ENCODE measurements around the gene ZDHHC8. TPM values are rescaled to one million over a fixed set of nuclear protein-coding genes. Genes with fewer than 3 reads are reported as not detected.

Gene ZDHHC8
- total RNA-seq, 6 experiments from 2014 or later, result 11.4 to 39.0 (median 28.7) TPM

- H3K4me1 ChIP-seq, result peaks cover 0 to 24% (median 11%) of the 10 kb centered on the region in 4 donors
- no peaks in the 10 kb centered on the region for H3K27me3 ChIP-seq
- intact Hi-C loops (cut with DNase I), result loop anchor here (10.0 kb wide), 1 partner anchor 142 kb away; no protein-coding TSS in a partner anchor
- H3K36me3 ChIP-seq, result peaks cover 0 to 56% (median 16%) of the 10 kb centered on the region in 4 donors
- ATAC-seq, result peak; percentile 0 to 2 (median 1)
- WGBS (ENCODE audit: insufficient coverage, low coverage, low lambda C conversion rate, missing lambda C conversion rate), result 3% methylated on average over 19 of the region's 27 CpGs
- H3K27ac ChIP-seq, result peak overlapping the region; percentile 71 to 85 (median 81)
- TF ChIP-seq POLR2A (IDR thresholded peaks at IDR 0.05), result no peak
- no peak for TF ChIP-seq CTCF (IDR thresholded peaks at IDR 0.05)
- peak overlapping the region; percentile 73 to 92 (median 81) for H3K4me3 ChIP-seq
- H3K9me3 ChIP-seq, result no peaks in the 10 kb centered on the region
- DNase-seq, result peak in 1 of 3 donors; percentile 56
Measured at GRCh38 chr22:20116376-20116950, 15.1 kb upstream of the ZDHHC8 start.

GRCh38 chr22:20116951-20117632, 14.5 kb upstream of the ZDHHC8 start, which contains the start of gene TRMT2A:
Gene TRMT2A (minus strand): TSS chr22:20117226. CDS start chr22:20116906, 320 bp downstream.
- H3K9me3 ChIP-seq, result no peaks in the 10 kb centered on the region
- peak; percentile 97 to 98 (median 97) for DNase-seq
- no peaks in the 10 kb centered on the region for H3K27me3 ChIP-seq
- H3K27ac ChIP-seq, result peak within 1 kb of the TSS; percentile 71 to 85 (median 81)
- ATAC-seq, result peak; percentile 86 to 91 (median 87)
- 0% methylated on average over 2 of the region's 88 CpGs for WGBS (ENCODE audit: insufficient coverage, low coverage, low lambda C conversion rate, missing lambda C conversion rate)
- H3K4me1 ChIP-seq, result peaks cover 0 to 24% (median 11%) of the 10 kb centered on the region in 4 donors
- H3K4me3 ChIP-seq, result peak within 1 kb of the TSS; percentile 73 to 92 (median 81)
- intact Hi-C loops (cut with DNase I), result loop anchor here (10.0 kb wide), 1 partner anchor 142 kb away; no protein-coding TSS in a partner anchor
- TF ChIP-seq CTCF (IDR thresholded peaks at IDR 0.05) (peak in 1 of 4 donors; percentile 18), POLR2A (IDR thresholded peaks at IDR 0.05) (peak; percentile 77)
- peaks cover 0 to 58% (median 15%) of the 10 kb centered on the region in 4 donors for H3K36me3 ChIP-seq

- Histone ChIP-seq H3K4me1 (peaks cover 0 to 24% (median 11%) of the 10 kb centered on the region in 4 donors), H3K9me3 (no peaks in the 10 kb centered on the region), H3K36me3 (peaks cover 0 to 54% (median 12%) of the 10 kb centered on the region in 4 donors), H3K27ac (peak overlapping the region in 1 of 3 donors; percentile 60), H3K4me3 (peak overlapping the region; percentile 73 to 92 (median 81)), H3K27me3 (no peaks in the 10 kb centered on the region)
- ATAC-seq (peak in 1 of 4 donors; percentile 1), DNase-seq (peak in 2 of 3 donors; percentile 53 to 66)
- WGBS (ENCODE audit: insufficient coverage, low coverage, low lambda C conversion rate, missing lambda C conversion rate), result 0% methylated on average over 24 of the region's 66 CpGs
- TF ChIP-seq CTCF (IDR thresholded peaks at IDR 0.05) (no peak), POLR2A (IDR thresholded peaks at IDR 0.05) (no peak)
- intact Hi-C loops (cut with DNase I), result loop anchor here (10.0 kb wide), 1 partner anchor 143 kb away; no protein-coding TSS in a partner anchor
Measured at GRCh38 chr22:20117633-20118299, 13.8 kb upstream of the ZDHHC8 start.

GRCh38 chr22:20118300-20119020, 13.1 kb upstream of the ZDHHC8 start:
- TF ChIP-seq POLR2A (IDR thresholded peaks at IDR 0.05), result no peak
- no peak for TF ChIP-seq CTCF (IDR thresholded peaks at IDR 0.05)
- Histone ChIP-seq H3K36me3 (peaks cover 0 to 50% (median 10%) of the 10 kb centered on the region in 4 donors), H3K27me3 (no peaks in the 10 kb centered on the region), H3K4me1 (peaks cover 0 to 24% (median 11%) of the 10 kb centered on the region in 4 donors), H3K9me3 (no peaks in the 10 kb centered on the region), H3K27ac (peak overlapping the region in 1 of 3 donors; percentile 60), H3K4me3 (peak overlapping the region; percentile 73 to 92 (median 81))
- 8% methylated on average over 7 of the region's 8 CpGs for WGBS (ENCODE audit: insufficient coverage, low coverage, low lambda C conversion rate, missing lambda C conversion rate)
- intact Hi-C loops (cut with DNase I), result loop anchor here (10.0 kb wide), 1 partner anchor 144 kb away; no protein-coding TSS in a partner anchor
- peak in 2 of 3 donors; percentile 6 to 32 for DNase-seq
- no peak for ATAC-seq

Data from right lobe of liver (tissue), 6 donors.